Measurements from ENCODE around the gene CD320.

Gene CD320

DNA sequence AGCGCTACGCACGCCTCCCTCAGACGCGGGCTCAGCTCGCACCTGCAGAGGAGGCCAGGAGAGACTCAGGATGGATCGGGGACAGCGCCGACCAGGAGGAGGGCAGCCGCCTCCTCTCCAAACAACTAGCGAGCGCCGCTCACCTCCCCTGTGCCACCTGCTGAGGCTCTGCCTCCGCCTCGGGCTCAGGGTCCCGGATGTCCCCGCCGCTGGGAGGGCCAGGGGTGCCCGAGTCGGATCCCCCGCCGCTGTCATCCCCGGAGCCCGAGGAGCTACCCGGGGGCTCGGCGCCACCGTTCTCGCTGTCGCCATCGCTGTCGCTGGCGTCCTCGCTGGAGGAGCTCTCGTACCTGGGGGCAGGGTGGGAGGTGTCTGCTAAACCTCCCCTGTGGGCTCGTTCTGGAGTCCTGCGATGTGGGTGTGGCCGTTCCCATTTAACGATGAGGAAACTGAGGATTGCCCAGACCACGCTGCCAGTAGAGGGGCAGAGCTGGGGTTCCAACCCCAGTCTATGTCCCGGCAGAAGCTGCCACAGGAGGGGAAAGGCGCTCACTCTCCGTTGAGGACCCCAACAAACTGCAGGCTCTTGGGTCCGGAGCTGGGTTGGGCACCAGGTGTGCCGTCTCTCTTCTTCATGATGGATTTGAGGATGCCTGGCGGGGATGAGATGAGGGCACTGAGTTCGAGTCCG lies 25.8 kb upstream of the CD320 start:
- TF ChIP-seq MYC (IDR thresholded peaks at IDR 0.05; ENCODE audit: low read depth, low read length) (no peak), CTCF (IDR thresholded peaks at IDR 0.05; ENCODE audit: low read depth, low read length) (no peak), POLR2A (IDR thresholded peaks at IDR 0.05; ENCODE audit: extremely low read depth, insufficient read length) (no peak), MAX (IDR thresholded peaks at IDR 0.05; ENCODE audit: low read depth, low read length) (no peak)
- DNase-seq (ENCODE audit: low read depth) = no peak

GRCh38 chr19:8332976-8333766 lies 25.0 kb upstream of the CD320 start:
- no peak for TF ChIP-seq MAX (IDR thresholded peaks at IDR 0.05; ENCODE audit: low read depth, low read length)
- no peak overlapping the region for H3K4me3 ChIP-seq (ENCODE audit: low read depth, low read length)
- DNase-seq (ENCODE audit: low read depth) = no peak

More for the DNA sequence above, 25.8 kb upstream of the CD320 start:
- no peak overlapping the region for H3K4me3 ChIP-seq (ENCODE audit: low read depth, low read length)

DNA sequence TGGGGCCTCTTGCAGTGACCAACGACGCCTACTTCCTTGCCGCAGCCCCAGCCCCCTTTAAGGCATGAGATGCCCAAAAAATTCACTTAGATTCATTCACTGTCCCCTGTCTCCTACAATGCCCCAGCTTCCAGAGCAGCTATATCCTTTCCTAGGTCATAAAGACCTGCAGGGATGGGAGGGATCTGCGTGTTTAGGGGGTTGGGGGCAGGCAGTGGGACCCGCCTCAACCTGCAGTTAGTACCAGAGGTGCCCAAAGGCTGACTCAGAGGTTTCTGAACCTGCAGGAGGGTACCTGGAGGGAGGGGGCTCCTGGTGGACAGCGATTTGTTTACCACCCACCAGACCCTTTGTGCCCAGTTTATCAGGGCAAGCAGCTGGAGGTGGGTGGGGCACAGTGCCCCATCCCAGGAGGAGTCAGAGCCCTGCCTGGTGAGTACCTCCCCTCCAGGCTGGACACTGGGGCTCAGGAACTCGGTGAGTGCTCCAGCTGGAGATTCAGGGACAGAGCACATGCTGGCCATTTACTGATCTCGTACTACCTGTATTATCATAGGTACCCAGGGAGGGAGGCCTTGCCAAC lies 23.2 kb upstream of the CD320 start:
- TF ChIP-seq POLR2A (IDR thresholded peaks at IDR 0.05; ENCODE audit: extremely low read depth, insufficient read length) (no peak), MYC (IDR thresholded peaks at IDR 0.05; ENCODE audit: low read depth, low read length) (no peak), MAX (IDR thresholded peaks at IDR 0.05; ENCODE audit: low read depth, low read length) (no peak), CTCF (IDR thresholded peaks at IDR 0.05; ENCODE audit: low read depth, low read length) (no peak)
- H3K4me3 ChIP-seq (ENCODE audit: low read depth, low read length) = no peak overlapping the region
- DNase-seq (ENCODE audit: low read depth) = no peak

GRCh38 chr19:8329996-8330395 lies 21.8 kb upstream of the CD320 start:
- no peak for DNase-seq (ENCODE audit: low read depth)
- no peak overlapping the region for H3K4me3 ChIP-seq (ENCODE audit: low read depth, low read length)
- TF ChIP-seq MYC (IDR thresholded peaks at IDR 0.05; ENCODE audit: low read depth, low read length) (no peak), CTCF (IDR thresholded peaks at IDR 0.05; ENCODE audit: low read depth, low read length) (no peak), POLR2A (IDR thresholded peaks at IDR 0.05; ENCODE audit: extremely low read depth, insufficient read length) (no peak), MAX (IDR thresholded peaks at IDR 0.05; ENCODE audit: low read depth, low read length) (no peak)

GRCh38 chr19:8325454-8325853 lies 17.3 kb upstream of the CD320 start:
- DNase-seq (ENCODE audit: low read depth) = no peak
- TF ChIP-seq POLR2A (IDR thresholded peaks at IDR 0.05; ENCODE audit: extremely low read depth, insufficient read length) (no peak), MAX (IDR thresholded peaks at IDR 0.05; ENCODE audit: low read depth, low read length) (no peak), MYC (IDR thresholded peaks at IDR 0.05; ENCODE audit: low read depth, low read length) (no peak), CTCF (IDR thresholded peaks at IDR 0.05; ENCODE audit: low read depth, low read length) (no peak)
- no peak overlapping the region for H3K4me3 ChIP-seq (ENCODE audit: low read depth, low read length)
